DOHH2 (cell line): ENCODE data around the gene NFU1.

Source experiments
- EZH2phosphoT487 ChIP-seq: fragments of 200-600 bp; sonication (generic); IDR thresholded peaks from 2 replicates; pipeline ENCODE4 v1.6.1; 2017; ENCODE audit warnings: borderline replicate concordance, mild to moderate bottlenecking, antibody characterized with exemption, low read length, moderate library complexity, mixed read lengths
- TF ChIP-seq, protein P1 (sequence below): fragments of 200-600 bp; sonication (generic); IDR thresholded peaks from one replicate; pipeline ENCODE4 v1.5.1; 2014; ENCODE audit warnings: antibody characterized with exemption, mild to moderate bottlenecking, low read depth, low read length; ENCODE audit not compliant: poor library complexity, severe bottlenecking

DNA sequence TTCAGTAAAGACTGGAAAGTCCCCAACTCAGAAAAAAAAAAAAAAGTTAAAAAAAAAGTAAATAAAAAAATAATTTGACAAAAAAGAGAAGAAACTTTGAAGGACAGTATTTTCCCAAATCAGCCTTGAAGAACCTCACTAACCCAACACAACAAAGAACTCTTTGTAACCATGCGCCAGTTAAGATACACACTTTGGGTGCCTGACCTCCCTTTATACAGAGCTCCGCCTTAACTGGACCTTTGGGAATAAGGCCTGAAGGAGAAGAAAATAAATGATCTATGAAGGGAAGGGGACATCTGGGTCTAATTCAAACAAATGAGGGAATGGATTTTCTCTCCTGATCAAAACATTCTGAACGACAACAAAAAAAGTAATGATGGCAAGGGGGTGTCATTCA lies 48.0 kb downstream of the NFU1 start:
- TF ChIP-seq, protein P1, sequence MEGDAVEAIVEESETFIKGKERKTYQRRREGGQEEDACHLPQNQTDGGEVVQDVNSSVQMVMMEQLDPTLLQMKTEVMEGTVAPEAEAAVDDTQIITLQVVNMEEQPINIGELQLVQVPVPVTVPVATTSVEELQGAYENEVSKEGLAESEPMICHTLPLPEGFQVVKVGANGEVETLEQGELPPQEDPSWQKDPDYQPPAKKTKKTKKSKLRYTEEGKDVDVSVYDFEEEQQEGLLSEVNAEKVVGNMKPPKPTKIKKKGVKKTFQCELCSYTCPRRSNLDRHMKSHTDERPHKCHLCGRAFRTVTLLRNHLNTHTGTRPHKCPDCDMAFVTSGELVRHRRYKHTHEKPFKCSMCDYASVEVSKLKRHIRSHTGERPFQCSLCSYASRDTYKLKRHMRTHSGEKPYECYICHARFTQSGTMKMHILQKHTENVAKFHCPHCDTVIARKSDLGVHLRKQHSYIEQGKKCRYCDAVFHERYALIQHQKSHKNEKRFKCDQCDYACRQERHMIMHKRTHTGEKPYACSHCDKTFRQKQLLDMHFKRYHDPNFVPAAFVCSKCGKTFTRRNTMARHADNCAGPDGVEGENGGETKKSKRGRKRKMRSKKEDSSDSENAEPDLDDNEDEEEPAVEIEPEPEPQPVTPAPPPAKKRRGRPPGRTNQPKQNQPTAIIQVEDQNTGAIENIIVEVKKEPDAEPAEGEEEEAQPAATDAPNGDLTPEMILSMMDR: no peak
- TF ChIP-seq EZH2phosphoT487: no peak
